ENCODE data around the gene TIAM2.
"Not testable (repeated sequence)": the region's sequence is repeated elsewhere in the genome, so short reads cannot be mapped to it uniquely, and the experiment has no call there.

The TIAM2 gene

GRCh38 chr6:154995254-154996015 lies at the start of gene TIAM2:
Gene TIAM2 (plus strand): TSS chr6:154995315. CDS start chr6:155129224, 133,909 bp downstream.
- DNase-seq: no peak

GRCh38 chr6:154950979-154951344 lies 44.2 kb upstream of the TIAM2 start:
- DNase-seq: peak in 1 of 2 donors; percentile 5

- peak; percentile 27 to 29 for DNase-seq
Measured at GRCh38 chr6:154951345-154952200, 43.5 kb upstream of the TIAM2 start.

- no peak for DNase-seq
Measured at GRCh38 chr6:154953644-154954043, 41.5 kb upstream of the TIAM2 start.

GRCh38 chr6:154954347-154954746 lies 40.8 kb upstream of the TIAM2 start:
- no peak for DNase-seq

- no peak for DNase-seq
Measured at GRCh38 chr6:154956771-154957522, 38.2 kb upstream of the TIAM2 start.

- no peak for DNase-seq
Measured at GRCh38 chr6:154958469-154958868, 36.6 kb upstream of the TIAM2 start.

- no peak for DNase-seq
Measured at GRCh38 chr6:154960299-154960843, 34.7 kb upstream of the TIAM2 start.

- DNase-seq: no peak
Measured at GRCh38 chr6:154960854-154961530, 34.1 kb upstream of the TIAM2 start.

- DNase-seq: no peak
Measured at GRCh38 chr6:154962753-154963152, 32.4 kb upstream of the TIAM2 start.

GRCh38 chr6:154966065-154966770 lies 28.9 kb upstream of the TIAM2 start:
- DNase-seq: not testable (repeated sequence)

GRCh38 chr6:154969796-154970195 lies 25.3 kb upstream of the TIAM2 start:
- no peak for DNase-seq

- no peak for DNase-seq
Measured at GRCh38 chr6:154974485-154975149, 20.5 kb upstream of the TIAM2 start.

- DNase-seq: no peak
Measured at GRCh38 chr6:154977588-154977987, 17.5 kb upstream of the TIAM2 start.

- DNase-seq: no peak
Measured at GRCh38 chr6:154980273-154981078, 14.6 kb upstream of the TIAM2 start.

- no peak for DNase-seq
Measured at GRCh38 chr6:154981079-154981870, 13.8 kb upstream of the TIAM2 start.

GRCh38 chr6:154984146-154984545 lies 11.0 kb upstream of the TIAM2 start:
- no peak for DNase-seq

- DNase-seq: no peak
Measured at GRCh38 chr6:154986787-154987235, 8.3 kb upstream of the TIAM2 start.

GRCh38 chr6:154989448-154989847 lies 5.7 kb upstream of the TIAM2 start:
- DNase-seq: no peak

All from CD4-positive, alpha-beta T cell treated with Interleukin-1 beta for 1 hour (primary cell).